HepG2 (cell line): ENCODE data around the gene CDC14A. TPM values are rescaled to one million over a fixed set of nuclear protein-coding genes. Genes with fewer than 3 reads are reported as not detected.

ENCODE experiments used
- AHDC1 ChIP-seq: sonication (generic); formaldehyde crosslinking; IDR thresholded peaks from 2 replicates; pipeline ENCODE4 v1.5.1; 2020; ENCODE audit warnings: mild to moderate bottlenecking, missing genetic modification reagents, borderline replicate concordance
- ASH2L ChIP-seq: fragments of 300-600, 200-600 bp; sonication (generic); IDR thresholded peaks from 2 replicates; pipeline ENCODE4 v1.7.0; 2017; ENCODE audit warnings: low read depth, mild to moderate bottlenecking, moderate library complexity, mixed read lengths, low read length; ENCODE audit not compliant: insufficient read length
- ATF7 ChIP-seq, 2 experiments: fragments of 450-650 bp in 1 of 2; sonication (generic) in 1 of 2; formaldehyde crosslinking in 1 of 2; IDR thresholded peaks; 2 replicates each; pipeline versions ENCODE4 v1.4.0 to v1.6.1; 2016 to 2020; ENCODE audit warnings: antibody characterized with exemption in 1 of 2, mild to moderate bottlenecking in 1 of 2, missing genetic modification reagents in 1 of 2
- CHD4 ChIP-seq: fragments of 200-600 bp; sonication (generic); IDR thresholded peaks from 2 replicates; pipeline ENCODE4 v1.7.0; 2017; ENCODE audit warnings: mild to moderate bottlenecking, low read length, borderline replicate concordance
- DPF2 ChIP-seq: sonication (generic); formaldehyde crosslinking; IDR thresholded peaks from 2 replicates; pipeline ENCODE4 v1.4.0; 2020; ENCODE audit warnings: mild to moderate bottlenecking, low read depth, missing genetic modification reagents, borderline replicate concordance
- DR1 ChIP-seq: sonication (generic); formaldehyde crosslinking; IDR thresholded peaks from 2 replicates; pipeline ENCODE4 v1.8.0; 2021; ENCODE audit warnings: mild to moderate bottlenecking, missing genetic modification reagents, inconsistent platforms
- HOXA3 ChIP-seq: sonication (generic); formaldehyde crosslinking; IDR thresholded peaks from 2 replicates; pipeline ENCODE4 v1.5.0; 2020; ENCODE audit warnings: missing genetic modification reagents
- NPAS2 ChIP-seq: sonication (generic); formaldehyde crosslinking; IDR thresholded peaks from 2 replicates; pipeline ENCODE4 v1.8.0; 2022; ENCODE audit warnings: mild to moderate bottlenecking, missing genetic modification reagents, borderline replicate concordance
- POLR2AphosphoS2 ChIP-seq: IDR thresholded peaks from 2 replicates; pipeline ENCODE4 v1.6.1; 2011; ENCODE audit warnings: low read depth, low read length, improper control_type of control experiment
- SETDB1 ChIP-seq: sonication (generic); formaldehyde crosslinking; IDR thresholded peaks from 2 replicates; pipeline ENCODE4 v1.5.1; 2020; ENCODE audit warnings: missing genetic modification reagents, mild to moderate bottlenecking, borderline replicate concordance
- THRA ChIP-seq: sonication (generic); formaldehyde crosslinking; IDR thresholded peaks from 2 replicates; pipeline ENCODE4 v1.4.0; 2020; ENCODE audit warnings: missing genetic modification reagents, borderline replicate concordance
- ZNF724P ChIP-seq: sonication (generic); formaldehyde crosslinking; IDR thresholded peaks from 2 replicates; pipeline ENCODE4 v1.8.0; 2022; ENCODE audit warnings: missing genetic modification reagents, borderline replicate concordance
- ZSCAN12 ChIP-seq: sonication (generic); formaldehyde crosslinking; IDR thresholded peaks from 2 replicates; pipeline ENCODE4 v1.9.0; 2021; ENCODE audit warnings: mild to moderate bottlenecking, missing genetic modification reagents
- ZSCAN9 ChIP-seq: IDR thresholded peaks from 2 replicates; pipeline ENCODE4 v1.6.1; 2016; ENCODE audit warnings: borderline replicate concordance
- polyA plus RNA-seq, 8 experiments: library from polyadenylated mRNA; depleted of rRNA in 3 of 8; stranded (reverse) in 7 of 8; unstranded in 1 of 8; fragments of >200 nt; fragmentation: Illumina TruSeq in 4 of 8; extraction: Trizol in 4 of 8; gene quantifications; 2 replicates each; pipeline versions ENCODE4 v1.2.1 to v1.2.3, GENCODE V29; 2011 to 2016; ENCODE audit warnings: low read depth in 4 of 8, missing spikeins in 1 of 8, mixed read lengths in 1 of 8; ENCODE audit not compliant: insufficient read depth in 1 of 8
- total RNA-seq, 5 experiments: library from RNA; depleted of rRNA; stranded (reverse); fragments of >200 nt; fragmentation: Illumina TruSeq; extraction: Trizol; gene quantifications; 2 replicates each; pipeline ENCODE4 v1.2.3, GENCODE V29; 2016; ENCODE audit warnings: low read depth in 1 of 5
- TF ChIP-seq, protein P1 (sequence below): sonication (generic); formaldehyde crosslinking; IDR thresholded peaks from 2 replicates; pipeline ENCODE4 v1.5.1; 2020; ENCODE audit warnings: missing genetic modification reagents, mild to moderate bottlenecking, borderline replicate concordance
- TF ChIP-seq, protein P2 (sequence below): sonication (generic); formaldehyde crosslinking; conservative IDR thresholded peaks from 2 replicates; pipeline ENCODE4 v1.8.0; 2022; ENCODE audit warnings: low read depth, missing genetic modification reagents

CDC14A gene
- total and polyA plus RNA-seq, 2 of the 13 experiments (the other 11 are each of a cell fraction or from before 2014, with no cell fraction given), result 2.8 to 4.9 TPM

DNA sequence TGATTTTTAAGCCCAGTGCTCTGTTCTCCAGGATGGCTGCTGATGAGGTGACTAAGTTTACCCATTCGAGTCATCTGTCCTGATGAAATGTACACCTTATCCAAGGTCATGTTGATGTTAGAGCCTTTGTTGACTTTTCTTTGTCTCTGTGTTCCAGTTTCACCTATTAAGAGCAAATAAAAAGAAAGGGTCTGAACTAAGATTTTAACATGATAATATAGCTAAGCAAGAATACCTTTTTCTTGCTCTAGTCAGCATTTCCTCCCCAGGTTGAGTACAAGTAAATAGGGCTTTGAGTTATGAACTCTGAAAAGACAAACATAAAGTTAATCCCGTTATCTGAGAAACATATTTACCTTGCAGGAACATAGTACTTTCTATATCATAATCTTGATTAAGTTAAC, 133.6 kb downstream of the CDC14A start (continued):
- TF ChIP-seq, protein P1, sequence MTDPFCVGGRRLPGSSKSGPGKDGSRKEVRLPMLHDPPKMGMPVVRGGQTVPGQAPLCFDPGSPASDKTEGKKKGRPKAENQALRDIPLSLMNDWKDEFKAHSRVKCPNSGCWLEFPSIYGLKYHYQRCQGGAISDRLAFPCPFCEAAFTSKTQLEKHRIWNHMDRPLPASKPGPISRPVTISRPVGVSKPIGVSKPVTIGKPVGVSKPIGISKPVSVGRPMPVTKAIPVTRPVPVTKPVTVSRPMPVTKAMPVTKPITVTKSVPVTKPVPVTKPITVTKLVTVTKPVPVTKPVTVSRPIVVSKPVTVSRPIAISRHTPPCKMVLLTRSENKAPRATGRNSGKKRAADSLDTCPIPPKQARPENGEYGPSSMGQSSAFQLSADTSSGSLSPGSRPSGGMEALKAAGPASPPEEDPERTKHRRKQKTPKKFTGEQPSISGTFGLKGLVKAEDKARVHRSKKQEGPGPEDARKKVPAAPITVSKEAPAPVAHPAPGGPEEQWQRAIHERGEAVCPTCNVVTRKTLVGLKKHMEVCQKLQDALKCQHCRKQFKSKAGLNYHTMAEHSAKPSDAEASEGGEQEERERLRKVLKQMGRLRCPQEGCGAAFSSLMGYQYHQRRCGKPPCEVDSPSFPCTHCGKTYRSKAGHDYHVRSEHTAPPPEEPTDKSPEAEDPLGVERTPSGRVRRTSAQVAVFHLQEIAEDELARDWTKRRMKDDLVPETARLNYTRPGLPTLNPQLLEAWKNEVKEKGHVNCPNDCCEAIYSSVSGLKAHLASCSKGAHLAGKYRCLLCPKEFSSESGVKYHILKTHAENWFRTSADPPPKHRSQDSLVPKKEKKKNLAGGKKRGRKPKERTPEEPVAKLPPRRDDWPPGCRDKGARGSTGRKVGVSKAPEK (CRISPR knock-in tag), result no peak
- TF ChIP-seq THRA, result peak; percentile 88
- peak; percentile 59; the same call in 1 of the 2 replicates for TF ChIP-seq ZSCAN9 (CRISPR knock-in tag)
- TF ChIP-seq DR1, result no peak
- no peak for TF ChIP-seq ATF7 (IDR thresholded peaks at IDR 0.05)
- no peak for TF ChIP-seq ATF7 (CRISPR knock-in tag; IDR thresholded peaks at IDR 0.05)
- peak; percentile 73 for TF ChIP-seq DPF2
- no peak for TF ChIP-seq SETDB1 (CRISPR knock-in tag)
- TF ChIP-seq, protein P2, sequence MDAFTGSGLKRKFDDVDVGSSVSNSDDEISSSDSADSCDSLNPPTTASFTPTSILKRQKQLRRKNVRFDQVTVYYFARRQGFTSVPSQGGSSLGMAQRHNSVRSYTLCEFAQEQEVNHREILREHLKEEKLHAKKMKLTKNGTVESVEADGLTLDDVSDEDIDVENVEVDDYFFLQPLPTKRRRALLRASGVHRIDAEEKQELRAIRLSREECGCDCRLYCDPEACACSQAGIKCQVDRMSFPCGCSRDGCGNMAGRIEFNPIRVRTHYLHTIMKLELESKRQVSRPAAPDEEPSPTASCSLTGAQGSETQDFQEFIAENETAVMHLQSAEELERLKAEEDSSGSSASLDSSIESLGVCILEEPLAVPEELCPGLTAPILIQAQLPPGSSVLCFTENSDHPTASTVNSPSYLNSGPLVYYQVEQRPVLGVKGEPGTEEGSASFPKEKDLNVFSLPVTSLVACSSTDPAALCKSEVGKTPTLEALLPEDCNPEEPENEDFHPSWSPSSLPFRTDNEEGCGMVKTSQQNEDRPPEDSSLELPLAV (CRISPR knock-in tag), result no peak
- TF ChIP-seq POLR2AphosphoS2, result no peak
- peak; percentile 51; the same call in 1 of the 2 replicates for TF ChIP-seq HOXA3
- no peak for TF ChIP-seq ZNF724P (CRISPR knock-in tag)
- peak; percentile 96; the same call in 1 of the 2 replicates for TF ChIP-seq AHDC1 (CRISPR knock-in tag)
- no peak for TF ChIP-seq ZSCAN12 (CRISPR knock-in tag)
- no peak for TF ChIP-seq NPAS2 (CRISPR knock-in tag)
- TF ChIP-seq ASH2L, result no peak
- no peak for TF ChIP-seq CHD4
